MV-4-11 (cell line): ENCODE measurements around the gene HOXC5.

Experiments
- DNase-seq: peaks from one replicate; lab custom pipeline; 2025; lab: John Stamatoyannopoulos, UW

Gene HOXC5

DNA sequence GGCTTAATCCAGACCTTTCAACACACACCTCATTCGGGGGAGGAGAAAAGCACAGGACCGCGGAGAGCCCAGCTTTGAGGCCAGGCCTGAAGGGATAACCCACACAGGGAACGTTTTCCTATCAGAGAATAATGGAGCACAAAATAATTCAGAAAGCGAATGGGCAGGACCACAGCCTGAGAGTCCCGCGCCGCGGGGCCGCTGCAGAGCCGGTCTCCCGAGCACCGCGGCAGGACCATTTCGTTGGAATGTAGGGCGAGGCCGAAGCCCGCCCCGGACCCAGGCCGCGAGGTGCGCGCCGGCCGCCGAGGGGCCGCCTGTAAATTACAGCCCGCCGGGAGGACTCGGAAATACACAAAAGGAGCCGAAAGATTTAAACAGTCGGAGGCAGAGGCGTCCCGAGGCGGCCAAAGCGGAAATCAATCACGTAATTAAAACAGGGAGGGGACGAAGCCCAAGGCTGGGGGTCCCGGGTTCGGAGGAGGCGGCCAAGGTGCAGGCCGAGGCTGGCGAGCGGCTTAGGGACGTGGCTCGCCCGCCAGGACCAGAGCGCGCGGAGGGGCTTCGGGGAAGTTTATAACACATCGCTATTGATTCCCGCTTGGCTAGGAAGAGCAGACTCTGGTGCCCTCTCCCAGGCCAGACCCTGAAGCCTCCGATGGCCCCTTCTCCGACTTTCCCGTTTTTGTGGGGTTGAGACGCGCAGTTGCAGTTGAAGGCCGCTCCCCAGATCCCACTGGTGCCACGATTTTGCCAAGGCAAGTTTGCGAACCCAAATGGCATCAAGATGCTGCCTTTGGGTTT, 14.5 kb downstream of the HOXC5 start:
- no peak for DNase-seq

DNA sequence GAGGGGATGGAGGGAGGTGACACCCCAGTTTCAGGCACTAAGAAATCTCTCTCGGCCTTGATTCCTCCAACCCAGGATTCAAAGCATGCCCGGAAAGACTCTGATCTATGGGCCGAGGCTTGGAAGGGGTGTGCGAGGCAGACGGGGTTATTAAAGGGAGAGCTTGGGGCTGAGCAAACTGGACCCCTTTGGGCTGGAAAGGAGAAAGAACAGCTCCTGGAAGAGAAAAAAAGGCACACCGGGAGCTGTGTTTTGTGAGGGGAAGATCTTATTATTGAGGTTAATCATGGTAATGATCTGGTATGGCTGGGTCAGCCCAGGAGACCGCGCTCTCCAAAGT, 15.1 kb downstream of the HOXC5 start:
- DNase-seq: no peak

DNA sequence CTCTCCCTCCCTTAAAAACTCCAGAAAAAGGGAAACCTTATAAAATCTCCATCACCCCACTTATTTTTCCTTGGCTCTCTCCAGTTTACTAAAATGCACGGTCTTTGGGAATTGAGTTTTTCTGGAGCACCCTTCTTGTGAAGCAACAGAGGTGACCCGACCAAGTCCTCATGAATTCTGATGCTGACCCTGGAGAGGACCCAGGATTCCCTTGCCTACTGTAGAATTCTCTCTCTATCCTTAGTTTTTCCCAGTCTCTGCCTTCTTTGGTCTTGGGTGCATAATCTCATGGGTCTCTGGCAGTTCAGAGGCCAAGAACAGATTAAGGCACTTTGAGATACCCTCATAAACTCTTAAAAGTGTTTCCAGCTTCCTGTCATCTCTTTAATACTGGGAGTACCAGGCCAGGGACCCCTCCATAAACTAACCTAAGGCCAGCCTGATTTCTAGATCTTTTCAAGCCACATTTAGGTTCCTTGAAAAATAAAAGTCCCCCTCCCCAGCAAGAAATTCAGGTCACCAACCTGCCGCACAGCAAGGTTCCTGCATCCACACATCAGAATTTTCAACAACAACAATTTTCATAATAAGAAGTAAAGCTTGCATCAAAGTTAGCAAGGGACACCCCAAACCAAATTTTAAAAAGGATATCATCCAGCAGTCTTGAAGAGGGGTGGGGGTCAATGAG, 15.7 kb downstream of the HOXC5 start:
- no peak for DNase-seq

DNA sequence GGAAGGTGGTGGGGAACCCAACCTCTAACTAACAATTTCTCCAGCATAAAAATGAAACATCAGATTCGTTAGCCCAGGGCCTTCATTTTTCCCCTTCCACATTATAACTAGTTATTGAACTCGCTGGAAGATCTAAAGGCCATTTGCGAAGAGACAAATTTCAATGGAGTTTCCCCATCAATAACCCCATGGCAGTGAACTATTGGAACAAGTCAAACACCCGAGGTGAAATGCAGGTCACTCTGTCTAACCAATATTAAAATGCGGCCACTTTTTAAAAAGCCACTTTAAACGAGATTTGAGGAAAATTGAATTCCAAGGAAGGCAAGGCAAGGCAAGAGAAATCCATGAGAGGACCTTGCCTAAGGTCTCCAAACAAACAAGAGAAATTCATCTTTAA, 16.3 kb downstream of the HOXC5 start:
- no peak for DNase-seq

DNA sequence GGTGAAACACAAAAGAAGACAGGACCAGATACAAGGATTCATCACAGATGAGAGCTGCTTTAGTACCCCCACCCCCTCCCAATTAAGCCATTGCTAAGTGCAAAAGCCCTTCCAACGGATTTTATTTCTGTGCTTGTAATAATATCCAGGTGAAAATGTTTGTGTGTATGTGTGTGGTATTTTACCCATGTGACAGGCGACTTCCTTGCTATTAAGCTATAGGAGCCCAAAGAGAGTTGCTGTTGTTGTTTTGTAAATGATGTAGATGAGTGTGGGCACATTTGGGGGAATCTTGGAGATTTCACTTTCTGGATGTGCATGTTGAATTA, 17.6 kb downstream of the HOXC5 start:
- DNase-seq: no peak

DNA sequence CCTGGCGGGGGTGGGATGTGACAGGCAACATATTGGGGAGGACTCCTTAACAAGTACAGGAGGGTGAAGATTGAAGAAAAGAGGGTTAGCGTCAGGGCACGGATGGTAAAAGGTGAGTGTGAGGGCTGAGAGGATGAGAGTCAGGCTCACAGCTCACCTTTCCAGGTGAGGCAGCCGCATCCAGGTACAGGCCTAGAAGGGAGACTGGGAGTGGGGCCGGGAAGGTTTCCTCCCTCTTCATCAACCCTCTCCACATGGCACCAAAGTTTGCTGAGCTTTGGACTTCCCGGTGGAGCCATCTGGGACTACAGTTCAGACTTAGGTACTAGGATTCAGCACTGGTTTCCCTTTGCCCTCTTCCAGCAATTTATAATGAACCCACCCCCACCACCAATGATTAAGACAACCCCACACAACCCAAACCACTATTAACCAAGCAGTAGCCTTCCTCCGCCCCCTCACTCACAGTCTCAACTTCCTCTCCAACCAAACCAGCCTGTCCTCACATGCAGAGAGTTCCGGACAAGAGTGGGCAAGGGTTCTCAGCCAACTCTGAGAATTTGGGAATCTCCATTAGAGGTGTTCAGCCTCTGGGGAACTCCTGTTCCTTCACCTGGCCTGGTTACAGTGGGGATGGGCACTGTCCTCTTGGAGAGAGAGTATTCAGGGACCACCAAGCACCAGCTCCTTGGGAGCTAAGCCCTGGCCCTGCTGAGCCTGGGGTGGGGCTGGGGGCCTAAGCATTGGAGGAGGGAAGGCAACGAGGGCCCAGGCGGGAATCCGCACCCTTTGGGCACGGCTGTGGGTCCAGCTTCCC, 18.4 kb downstream of the HOXC5 start:
- DNase-seq: no peak

DNA sequence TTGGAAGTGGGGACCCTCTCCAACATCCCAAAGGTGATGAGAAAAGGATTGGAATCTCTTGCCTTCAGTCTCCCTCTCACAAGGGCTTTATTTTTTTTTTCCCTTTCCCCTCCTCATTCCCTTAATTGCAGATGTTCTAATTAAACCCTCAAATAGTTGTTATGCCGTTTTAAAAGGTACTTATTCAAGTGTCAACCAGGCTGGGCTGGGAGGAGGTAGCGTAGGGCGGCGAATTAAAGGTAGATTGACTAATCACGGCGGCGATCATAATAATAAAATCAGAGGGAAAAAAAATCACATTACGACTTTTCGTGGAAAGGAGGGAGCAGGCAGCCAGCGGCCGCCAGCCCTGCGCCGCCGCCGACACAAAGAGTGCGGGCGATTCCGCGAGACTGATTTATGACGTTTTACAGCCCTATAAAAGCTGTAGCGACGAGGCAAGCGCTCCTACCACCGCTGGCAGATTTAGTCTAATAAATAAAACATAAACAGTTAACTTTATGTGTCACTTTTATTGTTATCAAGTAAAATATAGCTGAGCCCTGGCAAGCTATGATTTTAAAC, 19.1 kb downstream of the HOXC5 start:
- no peak for DNase-seq

DNA sequence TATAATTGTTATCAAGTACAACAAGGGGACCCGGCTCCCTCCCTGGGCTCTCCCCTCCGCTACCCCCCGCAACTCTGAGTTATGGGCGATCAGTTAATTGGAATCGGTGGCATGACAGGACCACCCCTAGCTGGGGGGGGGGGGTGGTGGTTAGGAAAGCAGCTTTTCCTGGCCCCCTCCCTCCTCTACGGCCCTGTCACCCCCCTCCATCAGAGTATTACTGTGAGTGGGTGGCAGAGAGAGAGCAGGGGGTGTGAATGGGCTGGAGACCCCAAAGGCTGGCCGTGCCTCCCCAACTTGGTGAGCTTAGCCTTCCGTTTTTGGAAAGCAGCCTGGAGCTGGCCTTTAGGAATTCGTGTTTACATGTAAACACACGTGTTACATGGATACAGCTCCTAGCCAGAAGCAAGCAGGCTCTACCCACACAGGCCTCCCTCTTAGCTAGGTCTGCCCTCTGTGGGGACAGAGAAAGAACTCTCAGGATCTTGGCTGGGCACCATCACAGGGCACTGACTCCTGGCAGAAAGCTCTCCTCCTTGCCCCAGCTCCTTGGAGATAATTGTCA, 19.7 kb downstream of the HOXC5 start:
- DNase-seq: no peak

DNA sequence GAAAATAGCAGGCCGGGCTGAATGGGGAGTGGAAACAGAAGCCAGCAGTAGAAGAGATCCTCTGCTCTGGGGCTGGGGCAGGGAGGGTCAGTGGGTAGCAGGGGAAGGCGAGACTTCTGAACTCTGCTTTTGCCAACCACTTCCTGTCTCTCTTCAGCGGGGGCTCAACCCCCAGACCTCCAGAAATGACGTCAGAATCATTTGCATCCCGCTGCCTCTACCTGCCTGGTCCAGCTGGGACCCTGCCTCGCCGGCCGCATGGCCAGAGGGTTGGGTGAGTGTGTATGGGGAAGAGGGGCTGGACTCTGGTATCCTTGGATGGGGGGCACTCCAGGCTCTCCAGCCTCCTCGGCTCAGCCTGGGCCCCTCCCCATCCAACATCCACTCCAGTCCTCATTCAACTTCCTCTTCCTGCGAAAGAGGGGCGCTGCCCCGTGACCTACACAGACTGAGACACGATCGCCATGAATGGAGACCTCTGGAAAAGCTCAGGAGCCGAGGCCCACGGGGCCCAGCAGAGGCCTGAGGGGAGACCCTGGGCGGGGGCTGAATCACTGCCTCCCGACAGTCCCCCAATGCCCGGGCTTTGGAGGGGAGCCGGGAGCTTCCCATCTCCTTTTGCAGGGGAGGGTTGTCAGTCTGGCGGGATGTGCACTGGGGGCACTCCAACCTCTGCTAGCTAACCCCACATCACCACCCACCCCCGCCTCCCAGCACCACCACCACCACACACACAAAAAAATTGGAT, 20.3 kb downstream of the HOXC5 start:
- DNase-seq: no peak

DNA sequence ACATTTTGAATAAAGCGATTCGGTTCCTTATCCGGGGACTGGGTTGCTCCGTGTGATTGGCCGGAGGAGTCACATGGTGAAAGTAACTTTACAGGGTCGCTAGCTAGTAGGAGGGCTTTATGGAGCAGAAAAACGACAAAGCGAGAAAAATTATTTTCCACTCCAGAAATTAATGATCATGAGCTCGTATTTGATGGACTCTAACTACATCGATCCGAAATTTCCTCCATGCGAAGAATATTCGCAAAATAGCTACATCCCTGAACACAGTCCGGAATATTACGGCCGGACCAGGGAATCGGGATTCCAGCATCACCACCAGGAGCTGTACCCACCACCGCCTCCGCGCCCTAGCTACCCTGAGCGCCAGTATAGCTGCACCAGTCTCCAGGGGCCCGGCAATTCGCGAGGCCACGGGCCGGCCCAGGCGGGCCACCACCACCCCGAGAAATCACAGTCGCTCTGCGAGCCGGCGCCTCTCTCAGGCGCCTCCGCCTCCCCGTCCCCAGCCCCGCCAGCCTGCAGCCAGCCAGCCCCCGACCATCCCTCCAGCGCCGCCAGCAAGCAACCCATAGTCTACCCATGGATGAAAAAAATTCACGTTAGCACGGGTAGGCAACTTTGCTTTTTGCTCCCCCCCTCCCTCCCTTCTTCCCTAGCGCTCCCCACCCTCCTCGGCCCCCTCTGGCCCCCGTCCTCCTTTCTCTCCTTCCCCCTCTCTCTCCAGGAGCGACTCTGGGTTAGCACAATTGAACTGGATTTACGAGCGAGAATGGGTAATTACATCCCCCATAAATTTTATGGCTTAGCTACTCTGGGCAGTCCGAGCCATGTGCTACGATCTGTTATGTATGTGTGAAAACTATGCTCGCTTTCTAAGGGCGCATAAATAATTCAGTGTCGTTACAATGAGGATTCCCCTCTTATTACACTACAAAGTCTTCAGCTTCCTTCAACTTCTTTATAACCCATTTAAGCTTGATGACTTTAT, 21.2 kb downstream of the HOXC5 start, which contains the start of gene HOXC4:
TSS of gene HOXC4 (plus strand) at position 85 of the 991 bp plus-strand sequence. CDS start at position 173, 88 bp downstream.
- no peak for DNase-seq

DNA sequence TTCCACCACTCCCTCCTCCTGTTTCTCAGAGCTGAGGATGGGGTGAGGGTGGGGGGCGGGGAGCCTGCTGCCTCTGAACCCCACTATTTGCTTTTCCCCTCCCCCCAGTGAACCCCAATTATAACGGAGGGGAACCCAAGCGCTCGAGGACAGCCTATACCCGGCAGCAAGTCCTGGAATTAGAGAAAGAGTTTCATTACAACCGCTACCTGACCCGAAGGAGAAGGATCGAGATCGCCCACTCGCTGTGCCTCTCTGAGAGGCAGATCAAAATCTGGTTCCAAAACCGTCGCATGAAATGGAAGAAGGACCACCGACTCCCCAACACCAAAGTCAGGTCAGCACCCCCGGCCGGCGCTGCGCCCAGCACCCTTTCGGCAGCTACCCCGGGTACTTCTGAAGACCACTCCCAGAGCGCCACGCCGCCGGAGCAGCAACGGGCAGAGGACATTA, 21.9 kb downstream of the HOXC5 start:
- no peak for DNase-seq

DNA sequence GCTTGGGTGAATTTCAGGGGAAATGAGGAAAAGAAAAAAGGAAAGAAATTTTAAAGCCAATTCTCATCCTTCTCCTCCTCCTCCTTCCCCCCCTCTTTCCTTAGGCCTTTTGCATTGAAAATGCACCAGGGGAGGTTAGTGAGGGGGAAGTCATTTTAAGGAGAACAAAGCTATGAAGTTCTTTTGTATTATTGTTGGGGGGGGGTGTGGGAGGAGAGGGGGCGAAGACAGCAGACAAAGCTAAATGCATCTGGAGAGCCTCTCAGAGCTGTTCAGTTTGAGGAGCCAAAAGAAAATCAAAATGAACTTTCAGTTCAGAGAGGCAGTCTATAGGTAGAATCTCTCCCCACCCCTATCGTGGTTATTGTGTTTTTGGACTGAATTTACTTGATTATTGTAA, 22.7 kb downstream of the HOXC5 start:
- no peak for DNase-seq

DNA sequence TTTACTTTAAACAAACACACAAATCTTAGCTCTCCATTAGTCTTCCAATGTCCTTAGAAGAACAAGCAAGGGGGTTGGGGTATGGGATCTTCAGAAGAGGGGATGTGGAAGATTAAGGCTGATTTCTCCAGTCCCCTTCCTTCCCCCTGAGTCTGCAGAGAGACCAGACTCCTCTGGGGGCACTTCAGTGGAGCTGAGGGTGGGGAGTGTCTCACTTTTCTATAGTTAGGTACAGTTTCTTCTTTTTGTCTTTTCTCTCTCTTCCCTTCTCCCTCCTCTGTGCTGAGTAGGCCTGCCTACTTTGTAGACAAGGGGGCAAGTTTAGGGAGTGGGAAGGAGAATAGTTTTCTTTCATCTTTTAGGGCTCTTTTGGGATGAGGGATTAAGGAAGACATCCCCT, 23.3 kb downstream of the HOXC5 start:
- DNase-seq: no peak

DNA sequence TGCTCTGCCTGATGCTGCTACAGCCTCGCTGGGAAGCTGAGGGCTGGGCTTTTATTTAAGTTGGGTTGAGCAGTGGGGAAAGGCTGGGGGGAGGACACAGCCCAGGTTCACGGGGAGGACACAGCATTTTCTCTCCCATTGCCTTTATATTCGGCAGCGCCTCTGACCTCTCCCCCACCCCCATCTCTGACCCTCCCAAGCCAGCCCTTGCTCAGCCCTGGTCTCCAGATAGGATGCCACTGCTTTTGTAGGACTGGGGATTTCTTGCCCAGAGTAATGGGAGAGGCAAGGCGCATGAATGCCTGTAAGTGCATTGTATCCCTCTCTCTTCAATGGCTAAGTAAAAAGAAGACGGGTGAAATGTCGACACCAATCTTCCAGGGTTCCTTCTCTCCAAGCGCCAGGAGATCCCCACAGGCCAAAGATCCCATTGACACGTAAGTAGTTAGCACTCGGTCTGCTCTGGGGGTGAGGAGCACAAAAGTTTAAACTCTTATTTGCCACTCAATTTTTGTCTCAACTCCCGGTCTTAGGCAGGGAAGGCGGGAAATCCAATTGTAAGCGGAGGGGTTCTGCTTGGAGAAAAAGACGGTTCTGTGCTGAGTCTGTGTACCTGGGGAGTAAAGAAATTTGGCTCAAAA, 25.4 kb downstream of the HOXC5 start:
- DNase-seq: no peak

DNA sequence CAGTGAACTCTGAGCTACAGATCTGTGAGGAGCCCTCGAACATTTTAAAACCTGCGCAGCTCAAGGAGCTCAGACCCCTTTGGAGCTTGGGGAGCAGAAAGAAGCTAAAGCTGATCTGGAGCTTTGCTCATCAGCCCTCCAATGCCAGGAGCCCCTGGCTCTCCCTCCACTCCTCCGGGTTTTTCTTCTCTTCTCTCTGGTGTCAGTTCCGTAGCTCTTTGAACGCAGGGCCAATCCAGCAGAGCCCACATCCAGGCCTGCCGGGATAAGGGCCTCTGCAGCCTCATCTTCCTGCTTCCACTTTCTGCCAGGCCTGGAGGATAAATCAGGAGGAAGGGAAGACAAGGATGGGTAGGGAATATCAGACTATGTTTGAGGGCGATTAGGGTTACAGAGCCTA, 26.8 kb downstream of the HOXC5 start:
- DNase-seq: no peak

DNA sequence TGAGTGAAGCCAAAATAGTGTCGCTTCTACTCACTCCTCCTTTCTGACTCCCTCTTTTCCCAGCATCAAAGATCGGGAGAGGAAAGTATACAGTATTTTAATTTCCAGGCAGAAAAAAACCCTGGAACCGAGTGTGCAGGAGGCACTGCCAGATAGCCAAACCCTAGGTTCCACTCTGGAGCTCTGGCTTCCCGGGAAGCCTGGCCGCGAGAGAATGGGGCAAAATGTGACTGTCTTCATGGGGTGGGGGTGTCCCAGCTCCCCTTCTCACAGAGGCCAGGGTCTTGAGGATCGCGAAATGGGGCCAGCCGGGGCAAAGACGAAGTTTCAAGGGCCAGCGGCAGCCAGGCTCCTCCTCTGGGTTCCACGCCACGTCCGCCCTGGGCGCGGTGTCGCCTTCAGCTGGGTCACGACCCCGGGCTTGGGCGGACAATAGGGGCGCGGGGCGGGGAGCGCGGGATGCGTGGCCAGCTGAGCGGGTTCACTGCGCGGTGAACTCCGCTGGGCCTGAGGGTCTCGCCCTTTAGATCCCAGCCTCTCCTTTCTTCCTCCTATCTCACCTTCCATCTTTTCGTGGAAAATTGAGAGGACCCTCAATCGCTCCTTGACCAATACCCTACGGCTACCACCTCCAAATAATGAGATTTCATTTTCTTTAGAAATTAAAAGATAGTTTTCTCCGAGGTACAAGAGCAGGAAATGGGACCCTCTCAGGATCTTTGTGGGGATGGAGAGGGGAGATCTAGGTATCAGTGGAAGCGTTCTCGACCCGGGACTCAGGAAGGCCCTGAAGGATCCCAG, 27.5 kb downstream of the HOXC5 start:
- no peak for DNase-seq

DNA sequence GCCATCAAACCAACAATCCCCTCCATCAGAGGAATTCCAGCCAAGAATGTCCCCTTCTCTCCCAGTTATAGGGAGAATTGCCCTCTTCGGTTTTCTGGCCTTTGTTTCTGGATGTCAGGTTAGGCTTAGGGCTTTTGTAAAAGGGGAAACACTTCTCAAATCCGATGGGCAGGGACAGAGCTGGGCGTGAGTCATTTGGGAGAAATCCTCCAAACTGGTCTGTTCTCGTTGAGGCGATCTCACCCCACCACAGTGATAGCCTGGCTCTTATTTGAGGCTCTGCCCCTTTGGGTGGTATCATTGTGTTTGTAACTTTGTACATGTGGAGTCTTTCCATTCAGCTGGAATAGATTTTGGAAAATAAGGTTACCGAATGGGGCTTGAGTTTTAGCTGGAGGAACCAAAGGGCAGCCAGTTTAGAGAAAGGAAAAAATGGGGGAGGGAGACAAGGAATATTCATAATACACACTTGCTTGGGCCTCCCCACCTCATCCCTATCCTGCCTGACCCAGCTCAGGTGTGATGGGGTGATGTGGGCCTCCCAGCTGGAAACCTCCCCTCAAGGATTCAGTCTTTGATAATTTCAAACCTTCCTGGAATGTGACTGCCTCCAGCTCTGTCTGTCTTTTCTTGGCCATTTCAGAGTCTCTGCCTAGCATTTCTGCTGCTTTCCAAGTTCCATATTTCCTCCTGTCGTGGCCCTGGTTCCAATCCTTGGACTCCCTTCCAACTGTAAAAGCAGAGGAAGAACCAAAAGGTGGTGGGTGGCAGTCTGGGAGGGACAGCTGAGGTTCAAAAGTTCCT, 28.3 kb downstream of the HOXC5 start:
- DNase-seq: no peak

DNA sequence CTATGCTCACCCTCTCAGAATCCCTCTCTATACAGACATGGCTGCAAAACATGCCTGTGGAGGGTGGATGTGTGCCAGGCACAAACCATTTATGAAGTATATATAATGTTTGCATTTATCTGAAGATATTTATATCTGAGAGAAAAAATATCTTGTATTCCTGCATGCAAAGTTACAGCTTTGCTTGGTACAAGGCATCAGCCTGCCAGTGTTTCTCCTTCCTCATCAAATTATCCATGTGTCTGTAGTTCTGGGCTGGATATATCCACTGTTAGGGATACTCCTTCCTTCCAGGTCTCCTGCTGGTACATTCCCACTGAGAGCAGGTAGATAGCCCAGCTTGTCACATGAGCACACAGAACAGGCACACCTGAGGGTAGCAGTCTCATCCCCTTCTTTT, 32.8 kb downstream of the HOXC5 start:
- no peak for DNase-seq
